Measurements from ENCODE around the gene HERC3. TPM values are rescaled to one million over a fixed set of nuclear protein-coding genes. Genes with fewer than 3 reads are reported as not detected.

HERC3 gene
- total and polyA plus RNA-seq, 2 of the 13 experiments (the other 11 are each of a cell fraction or from before 2014, with no cell fraction given): 3.8 to 6.2 TPM

GRCh38 chr4:88706574-88706973 lies 114.3 kb downstream of the HERC3 start (continued):
- peak; percentile 72 for TF ChIP-seq CTCF (CRISPR knock-in tag; IDR thresholded peaks at IDR 0.05)
- TF ChIP-seq AGO2 (optimal IDR thresholded peaks at IDR 0.05; ENCODE audit: low read depth, low read length): no peak
- TF ChIP-seq RBAK (CRISPR knock-in tag; IDR thresholded peaks at IDR 0.05): no peak
- TF ChIP-seq NFAT5 (CRISPR knock-in tag; IDR thresholded peaks at IDR 0.05): no peak
- TF ChIP-seq ZNF160 (CRISPR knock-in tag; IDR thresholded peaks at IDR 0.05): no peak
- TF ChIP-seq NAIF1 (CRISPR knock-in tag; IDR thresholded peaks at IDR 0.05; ENCODE audit: borderline replicate concordance): no peak
- peak; percentile 88 for TF ChIP-seq STAG1 (CRISPR knock-in tag; IDR thresholded peaks at IDR 0.05)
- no peak for TF ChIP-seq CBFB (CRISPR knock-in tag; IDR thresholded peaks at IDR 0.05)
- no peak for TF ChIP-seq ATRX (CRISPR knock-in tag; IDR thresholded peaks at IDR 0.05; ENCODE audit: borderline replicate concordance)
- TF ChIP-seq NFE2L2 (IDR thresholded peaks at IDR 0.05; ENCODE audit: low read length): no peak
- TF ChIP-seq XRCC5 (optimal IDR thresholded peaks at IDR 0.05; ENCODE audit: low read length): no peak
- no peak for TF ChIP-seq SMARCE1 (IDR thresholded peaks at IDR 0.05; ENCODE audit: borderline replicate concordance)
- peak; percentile 23; the same call in 1 of the 2 replicates for TF ChIP-seq TBX2 (CRISPR knock-in tag; IDR thresholded peaks at IDR 0.05; ENCODE audit: borderline replicate concordance)
- no peak for TF ChIP-seq MEF2D (CRISPR knock-in tag; IDR thresholded peaks at IDR 0.05)
- no peak for TF ChIP-seq ZMAT5 (CRISPR knock-in tag; IDR thresholded peaks at IDR 0.05; ENCODE audit: borderline replicate concordance, low read depth)
- peak; percentile 65; the same call in 1 of the 2 replicates for TF ChIP-seq RAD21 (CRISPR knock-in tag; IDR thresholded peaks at IDR 0.05)
- no peak for TF ChIP-seq ZNF530 (CRISPR knock-in tag; IDR thresholded peaks at IDR 0.05; ENCODE audit: low read depth)
- no peak for TF ChIP-seq NR2F2 (IDR thresholded peaks at IDR 0.05; ENCODE audit: borderline replicate concordance, low read depth)
- no peak for TF ChIP-seq HINFP (CRISPR knock-in tag; IDR thresholded peaks at IDR 0.05; ENCODE audit: low read depth)
